CD14-positive monocyte (primary cell): Measurements from ENCODE around the gene ABTB2. TPM values are rescaled to one million over a fixed set of nuclear protein-coding genes. Genes with fewer than 3 reads are reported as not detected.

Experiments
- DNase-seq, 3 donors: peaks; one replicate each; pipeline ENCODE4 v3.0.0-alpha.2; 2011 to 2022
- H2AFZ ChIP-seq: 2 replicates; pipeline ENCODE4 v1.6.0; 2012; ENCODE audit warnings: mild to moderate bottlenecking, low read depth, low read length, inconsistent platforms; ENCODE audit not compliant: insufficient read depth, poor library complexity, severe bottlenecking
- H3K27ac ChIP-seq, 2 donors: 1 replicate in 1 of 2; 2 replicates in 1 of 2; pipeline ENCODE4 v1.5.1; 2012 to 2013; ENCODE audit warnings: low read length in 2 of 2, control low read depth in 1 of 2, inconsistent platforms in 1 of 2, low read depth in 1 of 2, mild to moderate bottlenecking in 1 of 2
- H3K27me3 ChIP-seq, 2 donors: one replicate each; pipeline versions ENCODE4 v1.6.0 to v1.6.1; 2011 to 2013; ENCODE audit warnings: low read length in 2 of 2; ENCODE audit not compliant: control insufficient read depth in 2 of 2, insufficient read depth in 2 of 2
- H3K36me3 ChIP-seq, 2 donors: replicated peaks in 1 of 2; 1 replicate in 1 of 2; 2 replicates in 1 of 2; pipeline versions ENCODE4 v1.5.1 to v1.6.1; 2012 to 2013; ENCODE audit warnings: low read length in 2 of 2, control low read depth in 1 of 2, inconsistent platforms in 1 of 2, mild to moderate bottlenecking in 1 of 2; ENCODE audit not compliant: insufficient read depth in 2 of 2, control insufficient read depth in 1 of 2
- H3K4me1 ChIP-seq, 2 donors: 1 replicate in 1 of 2; 2 replicates in 1 of 2; pipeline versions ENCODE4 v1.5.1 to v1.6.1; 2012 to 2013; ENCODE audit warnings: low read length in 2 of 2, control low read depth in 1 of 2, inconsistent platforms in 1 of 2, mild to moderate bottlenecking in 1 of 2, moderate library complexity in 1 of 2; ENCODE audit not compliant: insufficient read depth in 2 of 2, control insufficient read depth in 1 of 2
- H3K4me2 ChIP-seq: replicated peaks from 2 replicates; pipeline ENCODE3; 2012; ENCODE audit warnings: low read length, moderate library complexity, mild to moderate bottlenecking; ENCODE audit not compliant: poor library complexity, severe bottlenecking; ENCODE audit errors: extremely low read depth
- H3K4me3 ChIP-seq, 3 experiments: fragments of 200-600 bp in 1 of 3; sonication (generic) in 1 of 3; replicated peaks in 1 of 3; 1 replicate in 2 of 3; 2 replicates in 1 of 3; pipeline ENCODE4 v1.5.1; 2011 to 2013; ENCODE audit warnings: low read length in 3 of 3, mild to moderate bottlenecking in 3 of 3, control low read depth in 2 of 3, low read depth in 2 of 3, inconsistent platforms in 1 of 3, moderate library complexity in 1 of 3
- H3K79me2 ChIP-seq: 2 replicates; pipeline ENCODE4 v1.6.0; 2012; ENCODE audit warnings: mild to moderate bottlenecking, control low read depth, inconsistent platforms, low read length, moderate library complexity; ENCODE audit not compliant: insufficient read depth
- H3K9ac ChIP-seq: 2 replicates; pipeline ENCODE4 v1.6.0; 2017; ENCODE audit warnings: low read length, mild to moderate bottlenecking; ENCODE audit not compliant: insufficient read depth, poor library complexity, severe bottlenecking
- H3K9me3 ChIP-seq, 2 donors: replicated peaks in 1 of 2; 1 replicate in 1 of 2; 2 replicates in 1 of 2; pipeline versions ENCODE4 v1.5.1 to v1.6.1; 2012 to 2013; ENCODE audit warnings: low read length in 2 of 2, control low read depth in 1 of 2; ENCODE audit not compliant: control insufficient read depth in 1 of 2, insufficient read depth in 1 of 2
- H4K20me1 ChIP-seq: 2 replicates; pipeline ENCODE4 v1.6.0; 2012; ENCODE audit warnings: mild to moderate bottlenecking, low read length, control low read depth, moderate library complexity; ENCODE audit not compliant: insufficient read depth
- H3K27ac Mint-ChIP-seq, 7 donors: one replicate each; pipeline ENCODE4 v1.8.0; 2020; ENCODE audit warnings: mild to moderate bottlenecking in 7 of 7, mixed read lengths in 7 of 7, moderate library complexity in 6 of 7, inconsistent platforms in 2 of 7
- H3K27me3 Mint-ChIP-seq, 3 donors: one replicate each; pipeline ENCODE4 v1.8.0; 2021 to 2022; ENCODE audit warnings: low read depth in 3 of 3, mild to moderate bottlenecking in 3 of 3, mixed read lengths in 3 of 3, moderate library complexity in 3 of 3, inconsistent platforms in 1 of 3
- H3K36me3 Mint-ChIP-seq, 2 donors: one replicate each; pipeline ENCODE4 v1.8.0; 2020; ENCODE audit warnings: mixed read lengths in 2 of 2, inconsistent platforms in 1 of 2, mild to moderate bottlenecking in 1 of 2
- H3K4me1 Mint-ChIP-seq: one replicate; pipeline ENCODE4 v1.8.0; 2020; ENCODE audit warnings: mild to moderate bottlenecking, mixed read lengths
- H3K4me3 Mint-ChIP-seq, 2 donors: one replicate each; pipeline ENCODE4 v1.8.0; 2020; ENCODE audit warnings: mild to moderate bottlenecking in 2 of 2, mixed read lengths in 2 of 2, moderate library complexity in 1 of 2
- H3K9me3 Mint-ChIP-seq, 7 donors: one replicate each; pipeline ENCODE4 v1.8.0; 2020 to 2022; ENCODE audit warnings: mixed read lengths in 7 of 7, mild to moderate bottlenecking in 6 of 7, moderate library complexity in 6 of 7, inconsistent platforms in 2 of 7
- CTCF ChIP-seq: fragments of 200-600 bp; IDR thresholded peaks from one replicate; pipeline ENCODE4 v1.8.0; 2022; ENCODE audit warnings: antibody characterized with exemption, mild to moderate bottlenecking
- WGBS: methylation state at CpG from one replicate; pipeline ENCODE4 v1.1.5; 2013; ENCODE audit warnings: missing lambda C conversion rate; ENCODE audit not compliant: insufficient coverage; 5-methylcytosine and 5-hydroxymethylcytosine counted together
- intact Hi-C, 2 donors: fragments of 100-400 bp; cut with micrococcal nuclease; formaldehyde crosslinking; loops; one replicate each; pipeline versions ENCODE4 v1.15.0 to v1.15.1; 2023
- polyA plus RNA-seq, 3 donors: library from polyadenylated mRNA; depleted of rRNA in 1 of 3; unstranded in 2 of 3; stranded (reverse) in 1 of 3; fragments of 300-500 nt in 2 of 3; fragments of >200 nt in 1 of 3; fragmentation: Illumina TruSeq in 2 of 3; gene quantifications; 1 replicate in 2 of 3; 2 replicates in 1 of 3; pipeline ENCODE4 v1.2.3, GENCODE V29; 2012 to 2021

Gene ABTB2
- polyA plus RNA-seq, 3 donors, result 0.25 to 1.7 (median 0.26) TPM

GRCh38 chr11:34341931-34342533 lies 15.8 kb downstream of the ABTB2 start:
- H3K27ac Mint-ChIP-seq, result peak overlapping the region in 5 of 7 donors; percentile 18 to 75 (median 27)
- H3K4me1 Mint-ChIP-seq, result peaks cover 58% of the 10 kb centered on the region
- Histone ChIP-seq H3K36me3 (no peaks in the 10 kb centered on the region), H3K27ac (peak overlapping the region in 1 of 2 donors; percentile 0), H3K9ac (no peak overlapping the region), H3K79me2 (no peaks in the 10 kb centered on the region), H3K4me2 (no peak overlapping the region), H4K20me1 (no peaks in the 10 kb centered on the region), H3K27me3 (no peaks in the 10 kb centered on the region), H3K4me3 (no peak overlapping the region), H2AFZ (no peak overlapping the region), H3K9me3 (no peaks in the 10 kb centered on the region), H3K4me1 (peaks cover 52 to 64% of the 10 kb centered on the region in 2 donors)
- TF ChIP-seq CTCF, result no peak
- DNase-seq, result peak in 1 of 3 donors; percentile 17
- peaks cover 0 to 2% of the 10 kb centered on the region in 2 donors for H3K36me3 Mint-ChIP-seq
- intact Hi-C loops, result no loop called here
- peaks cover 0 to 2% (median 0%) of the 10 kb centered on the region in 7 donors for H3K9me3 Mint-ChIP-seq
- WGBS, result 33% methylated on average over 2 of the region's 6 CpGs
- peaks cover 4 to 13% (median 5%) of the 10 kb centered on the region in 3 donors for H3K27me3 Mint-ChIP-seq
- no peak overlapping the region for H3K4me3 Mint-ChIP-seq

DNA sequence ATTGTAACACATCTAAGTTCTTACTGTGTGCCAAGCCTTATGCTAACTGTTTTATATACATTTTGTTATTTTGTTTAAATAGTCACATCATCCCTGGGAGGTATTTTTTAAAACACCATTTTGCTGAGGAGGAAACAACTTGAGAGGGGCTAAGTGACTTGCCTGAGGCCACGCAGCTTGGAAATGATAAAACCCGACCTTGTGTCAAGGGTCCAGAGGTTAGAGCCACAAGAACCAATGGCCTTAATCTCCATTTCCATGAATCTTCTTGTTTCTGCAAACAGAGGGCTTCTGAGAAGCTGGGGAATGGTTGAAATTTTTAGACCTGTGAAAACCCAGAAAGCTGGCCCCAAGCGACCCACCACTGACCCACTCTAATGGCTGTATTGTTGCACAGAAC lies 16.7 kb downstream of the ABTB2 start:
- DNase-seq, result no peak
- no peak overlapping the region for H3K4me3 ChIP-seq
- no peaks in the 10 kb centered on the region for H3K79me2 ChIP-seq
- peak overlapping the region in 1 of 7 donors; percentile 9 for H3K27ac Mint-ChIP-seq
- peaks cover 4 to 8% (median 5%) of the 10 kb centered on the region in 3 donors for H3K27me3 Mint-ChIP-seq
- H3K4me3 Mint-ChIP-seq, result no peak overlapping the region
- H3K27ac ChIP-seq, result no peak overlapping the region
- H2AFZ ChIP-seq, result no peak overlapping the region
- peaks cover 0 to 2% of the 10 kb centered on the region in 2 donors for H3K36me3 Mint-ChIP-seq
- H3K4me2 ChIP-seq, result no peak overlapping the region
- WGBS, result no CpG with 5 or more reads among the region's 3 CpGs
- peaks cover 58% of the 10 kb centered on the region for H3K4me1 Mint-ChIP-seq
- no peaks in the 10 kb centered on the region for H3K27me3 ChIP-seq
- TF ChIP-seq CTCF, result no peak
- peaks cover 52 to 64% of the 10 kb centered on the region in 2 donors for H3K4me1 ChIP-seq
- H4K20me1 ChIP-seq, result no peaks in the 10 kb centered on the region
- no peaks in the 10 kb centered on the region for H3K36me3 ChIP-seq
- H3K9me3 ChIP-seq, result no peaks in the 10 kb centered on the region
- no peak overlapping the region for H3K9ac ChIP-seq
- intact Hi-C loops, result no loop called here
- peaks cover 0 to 2% (median 0%) of the 10 kb centered on the region in 7 donors for H3K9me3 Mint-ChIP-seq
